HK-2 (cell line): Measurements from ENCODE around the gene LAMB3.

Experiments used
- DNase-seq: peaks from one replicate; pipeline ENCODE4 v3.0.0-alpha.2; 2018; ENCODE audit not compliant: unreplicated experiment

LAMB3 gene

GRCh38 chr1:209661071-209661470, 8.8 kb upstream of the LAMB3 start:
- DNase-seq = no peak

GRCh38 chr1:209659909-209660308, 7.7 kb upstream of the LAMB3 start:
- no peak for DNase-seq

GRCh38 chr1:209657918-209658317, 5.7 kb upstream of the LAMB3 start:
- no peak for DNase-seq

GRCh38 chr1:209657140-209657879, 5.1 kb upstream of the LAMB3 start:
- DNase-seq = peak; percentile 73

- no peak for DNase-seq
Observed at GRCh38 chr1:209655411-209656231, 3.4 kb upstream of the LAMB3 start.

GRCh38 chr1:209653915-209654351, 1.7 kb upstream of the LAMB3 start:
- no peak for DNase-seq

- peak; percentile 88 for DNase-seq
Observed at GRCh38 chr1:209652873-209653401, 712 bp upstream of the LAMB3 start.

- peak; percentile 87 for DNase-seq
Observed at GRCh38 chr1:209651138-209651587, 1.1 kb downstream of the LAMB3 start.

GRCh38 chr1:209650454-209650853, 1.8 kb downstream of the LAMB3 start:
- DNase-seq = no peak

GRCh38 chr1:209648931-209649776, 3.1 kb downstream of the LAMB3 start:
- DNase-seq = no peak

- no peak for DNase-seq
Observed at GRCh38 chr1:209648346-209648745, 3.9 kb downstream of the LAMB3 start.

GRCh38 chr1:209647156-209647555, 5.1 kb downstream of the LAMB3 start:
- no peak for DNase-seq

- no peak for DNase-seq
Observed at GRCh38 chr1:209646558-209646957, 5.7 kb downstream of the LAMB3 start.

GRCh38 chr1:209645574-209646452, 6.4 kb downstream of the LAMB3 start:
- DNase-seq = no peak

GRCh38 chr1:209643285-209644020, 8.8 kb downstream of the LAMB3 start:
- DNase-seq = no peak

- DNase-seq = no peak
Observed at GRCh38 chr1:209642816-209643215, 9.4 kb downstream of the LAMB3 start.

- no peak for DNase-seq
Observed at GRCh38 chr1:209641832-209642172, 10.4 kb downstream of the LAMB3 start.

- DNase-seq = no peak
Observed at GRCh38 chr1:209635850-209636249, 16.4 kb downstream of the LAMB3 start.

- DNase-seq = no peak
Observed at GRCh38 chr1:209634005-209634737, 18.1 kb downstream of the LAMB3 start.
